SHP77 (cell line): Measurements from ENCODE around the gene ACSL4.
"Not testable (repeated sequence)": the region's sequence is repeated elsewhere in the genome, so short reads cannot be mapped to it uniquely, and the experiment has no call there.

ENCODE experiments used
- DNase-seq, 2 experiments: peaks; one replicate each; lab custom pipeline; 2025; lab: John Stamatoyannopoulos, UW

The ACSL4 gene

DNA sequence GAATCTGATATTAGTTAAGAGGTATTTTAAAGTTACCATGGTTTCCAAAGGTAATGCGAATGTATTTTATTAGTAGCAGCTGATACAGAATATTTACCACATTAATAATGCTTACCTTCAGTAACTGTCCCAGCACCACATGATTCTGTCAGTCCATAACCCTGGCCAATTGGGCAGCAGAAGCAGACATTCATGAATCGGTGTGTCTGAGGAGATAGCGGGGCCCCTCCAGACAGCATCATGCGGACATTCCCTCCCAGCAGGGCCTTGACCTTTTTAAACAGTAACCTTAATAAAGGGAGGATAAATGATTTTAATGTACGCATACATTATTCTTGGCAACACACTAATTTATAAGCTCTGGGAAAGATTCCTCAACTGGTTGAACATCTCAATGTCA lies 65.1 kb downstream of the ACSL4 start:
- no peak for DNase-seq

DNA sequence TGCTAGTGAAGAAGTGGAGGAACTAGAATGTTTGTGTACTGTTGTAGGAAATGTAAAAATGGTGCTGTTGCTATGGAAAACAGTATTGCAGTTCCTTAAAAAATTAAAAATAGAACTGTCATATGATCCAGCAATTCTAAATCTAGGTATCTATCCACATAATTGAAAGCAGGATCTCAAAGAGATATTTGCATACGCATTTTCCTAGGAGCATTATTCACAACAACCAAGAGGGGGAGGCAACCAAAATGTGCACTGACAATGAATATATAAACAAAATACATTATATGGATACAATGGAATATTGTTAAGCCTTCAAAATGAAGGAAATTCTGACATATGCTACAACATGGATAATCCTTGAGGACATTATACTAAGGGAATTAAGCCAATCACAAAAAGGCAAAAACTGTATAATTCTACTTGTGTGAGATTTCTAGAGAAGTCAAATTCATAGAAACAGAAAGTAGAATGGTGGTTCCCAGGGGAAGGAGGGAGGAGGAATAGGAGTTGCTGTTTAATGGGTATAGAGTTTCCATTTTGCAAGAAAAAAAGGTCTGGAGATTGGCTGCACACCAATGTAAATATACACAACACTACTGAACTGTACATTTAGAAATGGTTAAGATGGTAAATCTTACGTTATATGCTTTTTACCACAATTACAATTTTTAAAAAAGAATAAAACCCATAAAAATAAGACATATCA lies 72.5 kb downstream of the ACSL4 start:
- no peak for DNase-seq

DNA sequence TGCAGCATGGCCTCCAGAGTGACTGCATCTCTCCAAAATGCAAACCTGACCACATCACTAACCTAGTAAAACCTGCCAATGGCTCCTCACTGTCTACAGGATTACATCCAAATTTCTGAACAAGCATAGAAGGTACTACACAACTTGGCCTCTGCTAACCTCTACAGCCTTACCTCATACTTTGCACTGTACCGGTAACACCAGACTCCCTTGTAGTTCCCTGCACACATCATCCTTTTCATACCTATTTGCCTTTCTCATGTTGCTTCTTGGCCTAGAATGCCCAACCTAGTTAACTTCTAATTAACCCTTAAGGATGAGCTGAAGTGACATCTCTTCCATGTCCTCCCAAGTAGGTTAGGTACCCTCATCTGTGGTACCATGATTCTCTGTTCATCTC lies 74.7 kb downstream of the ACSL4 start:
- no peak for DNase-seq

DNA sequence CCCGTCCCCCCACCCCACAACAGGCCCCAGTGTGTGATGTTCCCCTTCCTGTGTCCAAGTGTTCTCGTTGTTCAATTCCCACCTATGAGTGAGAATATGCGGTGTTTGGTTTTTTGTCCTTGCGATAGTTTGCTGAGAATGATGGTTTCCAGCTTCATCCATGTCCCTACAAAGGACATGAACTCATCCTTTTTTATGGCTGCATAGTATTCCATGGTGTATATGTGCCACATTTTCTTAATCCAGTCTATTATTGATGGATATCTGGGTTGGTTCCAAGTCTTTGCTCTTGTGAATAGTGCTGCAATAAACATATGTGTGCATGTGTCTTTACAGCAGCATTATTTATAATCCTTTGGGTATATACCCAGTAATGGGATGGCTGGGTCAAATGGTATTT lies 75.7 kb downstream of the ACSL4 start:
- not testable (repeated sequence) for DNase-seq

DNA sequence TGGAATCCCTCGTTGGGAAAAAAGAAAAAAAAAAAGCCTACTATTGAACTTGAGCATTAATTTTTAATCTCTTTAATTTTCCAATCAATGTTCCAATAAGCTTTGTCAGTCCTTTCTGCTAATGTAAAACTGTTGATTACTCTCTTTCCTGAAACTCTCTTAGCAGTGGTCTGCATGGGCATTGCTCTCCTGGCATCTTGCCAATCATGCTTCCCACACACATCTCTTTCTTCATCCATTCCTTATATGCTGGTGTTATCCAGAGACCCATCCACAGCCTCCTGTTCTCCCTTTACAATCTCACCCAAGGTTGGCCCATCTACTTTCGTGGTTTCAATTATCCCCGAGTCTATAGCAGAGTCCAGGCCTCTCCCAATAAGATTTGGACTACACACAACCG lies 76.3 kb downstream of the ACSL4 start:
- DNase-seq: no peak

DNA sequence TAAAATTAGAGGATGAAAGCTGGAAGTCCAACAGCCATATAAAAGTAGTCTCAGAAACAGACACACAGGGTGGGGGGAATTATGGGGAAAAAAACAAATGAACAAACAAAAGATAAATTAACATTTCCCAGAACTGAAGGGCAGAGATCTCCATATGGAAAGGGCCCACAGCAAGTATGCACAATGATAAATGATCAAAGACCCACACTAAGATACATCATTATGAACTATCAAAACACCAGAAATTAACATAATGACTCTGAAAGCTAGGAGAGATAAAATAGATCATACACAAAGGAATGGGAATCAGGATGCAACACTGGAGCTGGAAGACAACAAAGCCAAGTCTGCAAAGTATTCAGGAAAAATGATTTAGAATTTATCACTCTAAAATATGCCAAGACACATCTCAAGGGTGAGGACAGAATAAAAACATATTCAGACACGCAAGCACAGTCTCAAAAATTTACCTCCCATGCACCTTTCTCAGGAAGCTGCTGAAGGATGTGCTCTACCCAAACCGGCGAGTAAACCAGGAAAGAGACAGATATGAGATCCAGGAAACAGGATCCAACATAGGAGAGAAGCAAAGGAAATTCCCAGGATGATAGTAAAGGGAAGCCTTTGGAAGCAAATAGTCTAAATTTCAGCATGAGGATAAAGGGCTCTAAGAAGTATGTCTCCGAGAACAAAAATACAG lies 77.4 kb downstream of the ACSL4 start:
- DNase-seq: no peak

DNA sequence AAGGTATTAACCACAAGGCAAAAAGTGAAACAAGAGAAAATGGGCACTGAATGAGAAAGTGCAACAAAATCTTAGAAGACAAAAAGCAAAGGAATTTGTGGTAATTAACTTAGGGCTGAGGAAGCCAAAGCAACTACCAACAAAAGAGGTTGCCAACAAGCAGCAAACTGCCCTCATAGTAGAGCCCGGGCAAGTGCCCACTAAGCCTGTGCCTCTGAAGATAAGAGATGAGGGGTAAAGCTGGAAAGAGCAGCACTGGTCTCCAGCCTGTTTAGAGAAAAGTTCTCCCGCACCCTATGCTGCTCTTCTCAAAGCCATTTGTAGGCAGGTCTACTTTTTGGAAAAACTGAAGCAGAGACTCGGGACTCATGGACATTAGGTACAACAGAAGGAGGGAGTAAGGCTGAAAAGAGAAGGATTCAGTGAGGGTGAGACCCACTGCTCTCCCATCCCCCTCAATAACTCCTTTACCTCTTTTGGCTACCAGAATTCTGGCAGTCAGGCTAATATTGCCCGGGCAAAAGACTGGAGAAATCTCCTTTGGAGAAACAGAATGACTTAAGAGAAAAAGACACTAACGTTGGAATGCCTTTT lies 78.4 kb downstream of the ACSL4 start:
- no peak for DNase-seq

DNA sequence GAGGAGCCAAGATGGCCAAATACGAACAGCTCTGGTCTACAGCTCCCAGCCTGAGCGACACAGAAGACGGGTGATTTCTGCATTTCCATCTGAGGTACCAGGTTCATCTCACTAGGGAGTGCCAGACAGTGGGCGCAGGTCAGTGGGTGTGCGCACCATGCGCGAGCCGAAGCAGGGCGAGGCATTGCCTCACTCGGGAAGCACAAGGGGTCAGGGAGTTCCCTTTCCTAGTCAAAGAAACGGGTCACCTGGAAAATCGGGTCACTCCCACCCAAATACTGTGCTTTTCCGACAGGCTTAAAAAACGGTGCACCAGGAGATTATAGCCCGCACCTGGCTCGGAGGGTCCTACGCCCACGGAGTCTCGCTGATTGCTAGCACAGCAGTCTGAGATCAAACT lies 88.4 kb downstream of the ACSL4 start:
- DNase-seq: not testable (repeated sequence)

DNA sequence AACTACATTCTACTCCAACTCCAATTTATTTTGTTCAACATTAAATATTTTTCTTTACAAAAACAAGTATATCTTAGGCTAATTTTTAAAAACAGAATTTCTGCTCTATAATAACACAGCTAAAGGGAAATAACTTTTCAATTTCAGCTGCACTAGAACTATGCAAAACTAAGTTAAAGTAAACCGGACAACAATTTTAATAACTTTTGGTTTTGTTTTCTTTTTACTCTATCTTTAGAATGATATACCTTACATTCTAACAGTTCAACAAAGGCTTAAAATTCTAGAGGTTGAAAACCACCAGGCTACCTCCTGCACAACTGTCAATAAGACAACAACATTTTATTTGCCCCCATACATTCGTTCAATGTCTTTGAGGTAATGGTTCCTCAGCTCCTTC lies 89.4 kb downstream of the ACSL4 start:
- DNase-seq: no peak

DNA sequence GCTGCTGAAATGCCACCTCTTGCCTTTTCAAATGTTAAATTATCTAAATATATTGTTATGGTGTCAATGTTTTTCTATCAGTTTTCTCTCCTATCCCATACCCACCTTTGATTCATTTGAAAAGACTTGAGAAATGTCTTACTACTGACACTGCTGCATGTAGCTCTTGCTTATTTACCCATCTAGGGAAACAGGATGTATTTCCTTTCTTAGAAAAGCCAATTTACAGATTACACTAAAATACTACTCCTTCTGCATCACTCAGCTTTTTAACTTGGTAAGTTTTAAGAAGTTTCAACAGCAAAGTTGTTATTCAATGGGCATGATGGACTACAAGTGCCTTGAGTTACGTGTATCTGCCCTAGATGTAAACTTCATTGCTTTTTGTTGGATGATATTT lies 94.9 kb downstream of the ACSL4 start:
- no peak for DNase-seq

DNA sequence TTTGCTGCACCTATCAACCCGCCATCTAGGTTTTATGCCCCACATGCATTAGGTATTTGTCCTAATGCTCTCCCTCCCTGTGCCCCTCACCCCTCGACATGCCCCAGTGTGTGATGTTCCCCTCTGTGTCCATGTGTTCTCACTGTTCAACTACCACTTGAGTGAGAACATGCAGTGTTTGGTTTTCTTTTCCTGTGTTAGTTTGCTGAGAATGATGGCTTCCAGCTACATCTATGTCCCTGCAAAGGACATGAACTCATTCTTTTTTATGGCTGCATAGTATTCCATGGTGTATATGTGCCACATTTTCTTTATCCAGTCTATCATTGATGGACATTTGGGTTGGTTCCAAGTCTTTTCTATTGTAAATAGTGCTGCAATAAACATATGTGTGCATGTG lies 95.6 kb downstream of the ACSL4 start:
- DNase-seq: not testable (repeated sequence)

DNA sequence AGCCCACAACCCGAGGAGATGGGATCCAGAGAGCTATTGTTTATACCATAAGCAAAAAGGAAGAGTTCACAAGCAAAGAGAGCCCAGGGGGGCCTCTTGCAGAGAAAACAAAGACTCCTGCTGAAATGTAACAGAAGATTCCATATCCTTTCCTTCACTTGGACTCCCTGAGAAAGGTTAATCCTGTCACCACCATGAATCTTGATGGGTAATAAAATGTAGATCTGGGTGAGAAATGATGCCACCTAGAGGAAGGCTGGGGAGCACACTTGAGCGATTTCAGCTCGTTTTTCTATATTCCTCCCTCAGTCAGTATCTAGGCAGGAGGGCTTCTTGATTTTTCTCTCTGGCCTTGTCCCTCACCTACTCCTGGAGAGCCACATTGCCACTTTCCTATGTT lies 97.9 kb downstream of the ACSL4 start:
- DNase-seq: peak in 1 of 2 experiments; percentile 10

DNA sequence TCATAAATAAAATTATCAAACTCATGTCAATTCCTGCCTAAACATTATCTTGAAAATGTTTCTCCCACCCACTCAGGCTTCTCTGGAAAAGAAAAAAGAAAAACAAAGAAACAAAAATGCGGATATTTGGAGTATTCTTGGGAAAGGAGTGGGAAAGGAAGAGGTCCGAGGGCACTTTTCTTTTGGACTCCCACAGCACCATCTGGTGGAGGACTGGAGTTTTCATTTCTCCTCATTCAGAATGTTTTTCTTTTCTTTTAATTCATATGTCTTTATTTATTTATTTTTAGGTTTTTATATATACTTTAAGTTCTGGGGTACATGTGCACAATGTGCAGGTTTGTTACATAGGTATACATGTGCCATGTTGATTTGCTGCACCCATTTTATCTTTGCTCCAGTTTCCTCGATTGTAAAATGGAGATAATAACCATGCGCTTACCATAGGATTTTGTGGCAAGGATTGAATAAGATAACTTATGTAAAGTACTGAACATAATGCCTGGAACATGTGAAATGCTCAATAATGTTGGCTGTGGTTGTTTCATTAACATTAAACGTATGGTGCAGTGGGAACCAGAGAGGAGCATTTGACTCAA lies 100.1 kb downstream of the ACSL4 start:
- no peak for DNase-seq

DNA sequence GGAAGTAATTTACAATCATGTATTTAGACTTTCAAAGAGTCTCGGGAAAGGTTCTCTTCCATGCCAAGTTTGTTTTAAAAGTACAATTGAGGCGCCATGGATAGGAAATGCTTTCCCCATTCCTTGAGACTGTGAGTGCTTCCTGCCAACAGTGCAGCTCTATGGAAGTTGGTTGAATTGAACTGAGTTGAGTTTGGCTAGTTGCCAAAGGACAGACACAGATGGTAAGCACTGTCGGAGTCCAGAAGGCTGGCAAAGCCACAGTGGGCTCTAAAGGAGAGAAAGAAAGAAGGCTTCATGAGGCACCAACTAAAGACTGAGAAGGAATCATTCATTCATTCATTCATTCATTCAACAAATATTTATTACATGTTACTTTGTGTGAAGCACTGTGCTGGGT lies 103.7 kb downstream of the ACSL4 start:
- DNase-seq: peak in 1 of 2 experiments; percentile 23

DNA sequence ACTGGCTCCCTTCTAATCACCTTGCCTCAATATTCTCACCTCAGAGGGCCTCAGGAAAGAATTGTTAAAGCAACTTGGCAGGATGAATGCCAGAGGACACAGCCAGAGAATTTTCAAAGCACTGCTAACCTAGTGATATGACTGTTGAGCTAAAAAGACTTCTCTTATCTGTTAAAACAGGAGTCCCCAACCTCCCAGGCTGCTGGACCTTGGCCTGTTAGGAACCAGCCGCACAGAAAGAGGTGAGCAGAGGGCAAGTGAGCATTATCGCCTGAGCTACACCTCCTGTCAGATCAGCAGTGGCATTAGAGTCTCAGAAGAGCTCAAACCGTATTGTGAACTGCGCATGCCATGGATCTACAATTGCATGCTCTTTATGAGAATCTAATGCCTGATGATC lies 106.4 kb downstream of the ACSL4 start:
- no peak for DNase-seq

DNA sequence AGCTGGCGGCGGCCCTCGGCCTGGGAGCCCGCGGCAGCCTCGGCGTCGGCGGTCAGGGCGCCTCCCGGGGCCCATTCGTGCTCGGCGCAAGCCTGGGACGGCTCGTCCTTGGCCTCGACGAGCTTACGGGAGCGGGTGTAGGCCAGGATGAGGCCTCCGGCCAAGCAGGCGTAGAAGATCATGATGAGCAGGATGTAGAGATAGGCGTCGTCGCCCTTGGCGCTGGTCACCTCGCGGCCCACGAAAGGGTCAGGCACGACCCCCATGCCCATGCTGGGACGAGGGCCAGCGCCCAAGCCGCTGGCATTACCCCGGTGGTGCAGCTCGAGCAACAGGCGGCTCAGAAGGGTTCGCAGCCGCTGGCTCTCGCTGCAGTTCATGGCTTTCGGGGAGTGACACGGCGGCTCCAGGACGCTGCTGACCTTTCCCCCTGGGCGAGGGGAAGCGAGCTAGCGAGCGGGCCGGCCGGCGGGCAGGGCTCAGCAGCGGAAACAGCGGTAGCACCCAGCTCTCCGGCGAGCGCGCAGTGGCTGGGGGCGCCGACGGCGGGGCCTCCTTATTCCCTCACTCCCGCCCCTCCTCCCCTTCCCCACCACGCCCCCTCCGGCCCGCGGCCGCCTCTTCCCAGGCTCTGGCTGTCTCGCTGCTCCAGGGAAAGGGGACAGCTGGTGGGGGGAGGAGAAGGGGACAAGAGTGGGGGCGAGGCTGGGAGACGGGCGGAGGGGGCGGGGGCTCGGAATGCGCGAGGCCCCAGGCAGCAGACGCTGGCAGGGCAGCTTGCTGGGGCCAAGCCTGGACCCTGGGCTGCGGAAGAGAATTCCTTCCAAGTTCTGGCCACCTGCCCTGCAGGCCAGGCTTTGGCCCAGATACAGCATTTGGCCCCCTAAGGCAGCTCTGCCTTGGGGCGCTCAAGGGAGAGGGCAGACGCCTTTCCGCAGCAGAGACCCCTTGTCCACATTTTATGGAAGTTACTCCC lies 108.1 kb downstream of the ACSL4 start, which contains the start of gene KCNE5:
Gene KCNE5, minus strand, starts transcription at position 532 of the 976 bp plus-strand sequence. Its CDS starts 152 bp downstream, at position 380.
- DNase-seq: no peak

DNA sequence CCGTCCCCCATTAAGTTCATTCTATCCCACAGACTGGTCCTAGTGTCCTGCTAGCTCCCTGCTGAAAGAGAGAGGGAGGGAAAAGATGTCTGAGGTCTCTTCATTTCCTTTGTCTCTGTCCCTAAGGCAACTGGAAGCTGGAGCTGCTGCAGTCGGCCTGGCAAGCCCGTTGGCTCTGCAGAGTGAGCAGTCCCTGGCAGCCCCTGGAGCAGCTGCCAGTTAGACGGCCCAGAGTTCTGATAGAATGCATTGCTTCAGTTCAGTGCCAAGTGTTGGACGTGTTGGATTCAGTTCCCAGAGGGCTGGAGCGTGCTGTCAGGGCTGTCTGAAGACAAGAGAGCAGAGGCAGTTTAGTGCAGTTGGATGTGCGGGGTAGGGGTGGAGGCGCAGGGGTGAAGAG lies 109.1 kb downstream of the ACSL4 start:
- DNase-seq: no peak

DNA sequence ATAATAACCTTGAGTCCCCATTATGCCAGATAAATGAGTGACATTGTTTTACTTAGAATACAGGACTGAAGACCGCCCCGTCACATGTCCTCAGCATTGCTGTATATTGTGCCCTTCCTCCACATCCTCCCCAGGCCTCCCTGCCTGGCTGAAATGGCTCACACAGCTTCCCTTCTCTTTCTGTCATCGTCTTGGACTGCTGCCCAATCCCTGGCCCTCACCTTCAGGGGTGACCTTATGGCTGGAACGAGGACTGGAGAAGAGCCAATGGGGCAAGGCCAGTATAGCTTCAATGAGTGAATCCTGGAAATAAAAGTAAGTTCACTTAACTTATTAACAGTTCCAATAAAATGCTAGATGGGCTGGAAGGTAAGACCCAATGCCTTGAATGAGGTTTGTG lies 110.8 kb downstream of the ACSL4 start:
- DNase-seq: no peak

DNA sequence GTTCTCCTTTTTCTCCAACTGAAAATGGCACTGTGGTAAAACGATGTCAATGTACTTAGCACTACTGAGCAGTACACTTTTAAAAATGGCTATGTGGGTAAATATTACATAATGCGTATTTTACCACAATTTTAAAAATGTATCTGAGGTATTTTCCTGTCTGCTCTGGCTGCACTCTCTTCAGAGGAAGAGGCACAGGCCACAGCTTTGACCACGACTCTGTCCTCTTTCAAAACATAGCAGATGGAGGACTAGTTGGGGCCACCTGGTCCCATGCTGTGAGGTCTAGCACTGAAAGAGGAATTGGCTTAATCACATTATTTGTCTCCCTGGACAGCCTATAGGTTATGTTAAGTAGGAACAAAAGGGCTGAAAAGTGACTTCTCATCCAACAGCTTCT lies 113.3 kb downstream of the ACSL4 start:
- DNase-seq: no peak

DNA sequence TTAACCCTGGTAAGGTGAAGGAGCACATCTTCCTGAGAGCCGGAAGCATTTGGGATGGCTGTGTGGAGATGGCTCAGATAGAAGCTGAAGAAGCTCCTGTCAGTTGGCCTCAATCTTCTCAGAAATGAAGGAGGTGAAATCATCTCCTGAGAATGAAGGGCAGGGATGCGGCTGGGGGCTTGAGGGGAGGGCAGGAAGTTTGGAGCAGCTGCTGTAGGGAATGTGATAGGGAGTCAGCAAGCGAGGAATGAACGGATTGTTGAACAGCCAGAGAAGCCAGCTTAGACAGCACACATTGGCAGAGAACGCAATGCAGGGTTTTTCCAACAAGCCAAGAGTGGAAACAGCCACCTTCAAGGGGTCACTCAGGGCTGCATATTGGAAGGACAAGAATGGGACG lies 118.1 kb downstream of the ACSL4 start:
- DNase-seq: no peak

DNA sequence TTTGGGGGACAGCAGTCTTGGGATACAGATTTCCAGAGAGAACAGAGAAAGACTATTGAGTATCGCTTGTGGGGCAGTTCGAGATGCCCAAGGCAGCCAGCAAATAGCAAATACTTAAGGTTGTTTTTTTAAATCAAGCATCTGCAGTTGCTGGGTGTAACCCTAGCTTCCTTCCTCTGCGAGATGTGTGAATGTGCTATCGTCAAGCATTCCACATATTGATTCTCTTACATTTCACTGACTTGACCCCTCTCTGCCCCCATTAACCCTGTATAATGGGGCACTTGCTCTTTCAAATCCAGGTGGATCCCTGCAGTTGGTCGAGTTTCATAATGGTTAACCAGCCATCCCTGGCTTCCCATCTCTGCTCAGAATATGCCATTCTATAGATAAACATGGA lies 131.6 kb downstream of the ACSL4 start:
- no peak for DNase-seq

DNA sequence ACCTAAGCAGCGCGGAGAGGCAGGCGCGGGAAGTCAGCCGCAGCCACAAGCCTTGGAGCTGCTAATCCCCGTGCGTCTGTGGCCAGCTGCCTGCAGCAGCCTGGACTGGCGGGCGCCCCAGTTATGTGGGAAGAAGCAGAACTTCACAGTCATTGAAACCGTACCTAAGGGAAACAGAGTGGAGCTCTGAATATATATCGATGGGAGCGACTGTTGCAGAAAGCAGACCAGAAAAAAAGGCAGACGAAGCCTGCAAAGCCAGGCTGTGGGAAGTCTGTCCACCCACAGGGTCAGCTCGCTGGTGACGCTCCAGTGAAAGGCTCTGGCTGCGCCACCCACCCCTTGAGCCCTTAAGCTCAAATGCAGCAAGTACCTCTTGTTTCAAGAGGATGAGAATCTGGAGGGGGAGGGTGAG lies 132.8 kb downstream of the ACSL4 start:
- DNase-seq: no peak
